ENCODE data around the gene HTRA3.

Gene HTRA3

DNA sequence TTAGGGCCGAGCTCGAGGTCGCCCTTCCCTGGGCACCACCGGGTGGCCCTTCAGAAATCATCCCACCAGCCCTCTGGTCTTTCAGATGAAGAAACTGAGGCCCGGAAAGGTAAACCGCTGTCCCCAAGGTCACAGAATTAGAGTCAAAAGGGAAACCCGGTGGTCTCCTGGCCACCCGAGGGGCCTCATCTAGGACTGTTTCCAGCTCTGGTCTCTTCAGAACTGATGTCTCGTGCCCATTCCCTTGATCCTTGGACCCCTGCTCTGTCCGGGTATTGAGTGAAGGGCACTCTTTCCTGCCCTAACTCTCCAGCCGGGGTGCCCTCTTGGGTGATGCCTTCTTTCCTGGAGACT is 841 bp downstream of the HTRA3 start:
- no peak for DNase-seq

GRCh38 chr4:8270912-8271815 is 1.6 kb downstream of the HTRA3 start:
- DNase-seq: no peak

GRCh38 chr4:8271821-8272220 is 2.3 kb downstream of the HTRA3 start:
- DNase-seq: no peak

DNA sequence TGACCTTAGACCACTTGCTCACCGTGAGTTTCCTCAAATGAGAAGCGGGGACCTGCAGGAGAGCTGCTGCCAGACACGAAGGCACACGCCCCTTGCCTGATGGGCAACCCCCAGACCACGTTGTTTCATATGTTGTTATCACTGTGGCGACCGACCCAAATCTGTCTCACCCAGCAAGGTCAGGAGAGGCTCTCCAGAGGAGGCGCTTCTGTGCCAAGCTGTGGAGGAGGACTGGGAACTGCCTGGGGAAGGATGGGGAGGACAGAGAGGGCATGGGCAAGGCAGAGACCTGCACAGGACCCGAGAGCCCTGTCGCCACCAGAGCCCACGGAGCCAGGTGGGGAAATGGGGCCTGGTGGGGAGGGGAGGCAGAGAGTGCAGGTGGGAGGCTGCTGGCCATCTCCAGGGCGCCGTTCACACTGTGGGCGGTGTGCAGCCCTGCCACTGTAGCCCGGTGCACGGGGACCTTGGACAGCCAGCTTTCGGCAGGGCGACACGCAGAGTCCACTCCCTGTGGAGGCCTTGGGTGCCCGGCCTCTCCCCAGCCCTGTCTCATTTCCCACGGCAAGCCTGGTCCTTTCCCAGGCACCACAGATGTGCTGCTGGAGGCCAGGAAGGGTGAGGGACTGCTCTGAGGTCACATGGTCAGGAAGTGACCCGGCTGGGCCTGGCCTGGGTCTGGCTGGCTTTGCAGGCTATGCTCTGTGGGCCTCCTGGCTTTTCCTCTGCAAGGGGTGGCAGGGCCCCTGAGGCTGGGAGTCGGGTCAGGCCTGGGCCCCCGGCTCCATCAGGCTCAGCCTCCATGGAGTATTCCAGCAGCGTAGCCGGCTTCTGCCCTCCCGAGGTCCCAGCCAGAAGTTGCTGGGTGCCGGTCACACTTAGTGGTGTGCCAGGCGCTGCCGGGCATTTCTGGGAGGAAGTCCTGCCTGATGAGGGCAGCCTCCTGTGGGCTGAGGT is 3.2 kb downstream of the HTRA3 start:
- no peak for DNase-seq

- no peak for DNase-seq
Observed at GRCh38 chr4:8273450-8273849, 3.9 kb downstream of the HTRA3 start.

DNA sequence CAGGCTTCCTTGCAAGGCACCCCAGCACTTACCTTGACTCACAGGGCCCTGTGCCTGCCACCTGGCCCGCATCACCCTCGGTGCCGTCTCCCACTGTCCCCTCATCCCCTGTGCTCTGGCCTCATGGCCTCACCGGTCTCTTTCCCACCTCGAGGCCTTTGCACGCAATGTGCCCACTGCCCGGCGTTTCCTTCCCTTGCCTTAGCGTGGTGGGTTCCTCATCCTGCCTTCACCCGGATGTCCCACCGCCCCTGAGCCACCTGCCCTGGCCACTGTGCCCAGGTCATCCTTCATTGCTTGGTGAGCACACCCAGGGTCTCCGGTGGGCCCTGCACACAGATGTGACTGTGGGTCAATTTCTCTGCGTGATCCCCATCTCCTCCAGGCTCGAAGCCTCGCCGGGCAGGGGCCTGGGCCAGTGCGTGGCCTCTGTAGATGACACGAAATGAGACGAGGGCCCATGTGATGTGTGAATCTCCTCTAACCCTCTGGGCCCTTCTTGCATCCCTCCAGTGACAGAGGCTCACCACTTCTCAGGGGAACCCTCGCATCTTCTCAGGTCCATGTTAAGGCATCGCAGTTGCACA is 4.6 kb downstream of the HTRA3 start:
- DNase-seq: no peak

DNA sequence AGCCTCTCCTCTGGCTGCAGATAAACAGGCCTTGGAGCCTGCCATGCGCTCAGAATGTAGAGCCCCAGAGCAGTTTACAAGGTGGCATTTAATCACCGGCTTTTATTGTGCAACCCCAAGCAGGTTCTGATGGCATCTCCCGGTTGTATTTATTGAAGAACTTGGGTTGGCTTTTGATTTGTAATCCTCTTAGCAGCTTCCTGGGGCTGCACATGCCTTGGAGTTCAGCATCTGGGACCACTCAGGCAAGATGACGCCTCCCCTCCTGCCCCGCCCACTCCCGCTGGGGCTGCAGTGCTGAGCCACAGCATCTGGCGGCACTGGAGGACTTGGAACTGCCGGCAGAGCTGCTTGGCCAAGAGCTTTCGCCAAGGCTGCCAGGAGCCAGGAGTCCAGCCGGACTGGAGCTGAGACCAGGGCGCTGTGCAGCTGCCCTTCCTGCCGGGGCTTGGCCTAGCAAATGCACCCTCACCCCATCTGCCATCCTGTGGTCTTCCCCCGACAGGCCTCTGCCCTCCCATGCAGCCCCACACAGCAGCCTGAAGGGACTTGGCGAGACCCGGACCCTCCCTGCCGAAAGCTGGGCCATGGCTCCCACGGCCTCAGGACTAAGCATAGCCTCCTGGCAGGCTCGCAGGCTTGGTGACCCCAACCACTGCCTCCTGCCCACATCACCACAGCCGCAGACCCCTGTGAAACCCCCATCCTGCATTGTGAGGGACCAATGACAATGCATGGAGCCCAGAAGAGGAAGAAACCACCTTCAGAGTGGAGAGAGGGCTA is 5.4 kb downstream of the HTRA3 start:
- no peak for DNase-seq

- DNase-seq: no peak
Observed at GRCh38 chr4:8275548-8275910, 6.0 kb downstream of the HTRA3 start.

DNA sequence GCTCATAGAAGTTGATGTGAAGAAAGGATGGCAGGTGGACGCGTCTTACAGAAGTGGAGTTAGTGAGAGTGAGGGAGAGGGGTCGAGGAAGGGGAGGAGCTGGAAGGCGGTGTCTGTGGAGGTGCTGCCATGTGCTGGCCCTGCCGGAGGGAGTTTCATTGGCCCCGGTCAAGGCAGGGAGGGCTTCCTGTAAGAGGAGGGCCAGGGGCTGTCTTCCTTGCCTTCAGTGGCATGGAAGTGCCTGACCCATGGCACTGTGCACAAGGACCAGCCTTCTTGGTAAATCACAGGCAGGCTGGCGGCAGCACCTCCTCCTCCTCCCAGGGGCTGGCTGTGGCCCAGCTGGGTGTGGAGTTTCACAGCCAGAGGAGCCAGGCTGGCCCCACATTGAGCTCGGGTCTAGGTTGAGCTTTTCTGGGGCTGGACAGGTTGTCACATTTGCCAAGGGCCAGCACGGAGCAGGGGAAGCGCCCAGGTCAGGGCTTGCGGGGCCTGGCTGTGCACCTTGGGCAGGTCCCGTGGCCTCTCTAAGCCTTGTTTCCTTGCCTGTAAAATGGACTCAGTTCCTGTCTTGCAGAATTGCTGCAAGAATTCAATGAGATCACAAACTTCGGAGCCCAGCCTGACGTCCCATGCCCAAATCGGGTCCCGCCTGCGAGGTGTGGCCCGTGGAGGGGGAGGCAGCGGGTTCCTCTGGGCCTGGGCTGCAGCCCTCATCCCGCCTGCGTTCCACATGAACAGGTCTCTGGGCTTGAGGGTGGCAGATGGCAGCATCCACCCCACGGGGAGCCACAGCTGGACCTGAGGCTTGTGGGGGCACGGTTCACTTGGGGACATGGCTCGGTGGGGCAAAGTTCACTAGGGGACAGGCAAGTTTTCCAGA is 7.0 kb downstream of the HTRA3 start:
- DNase-seq: no peak

DNA sequence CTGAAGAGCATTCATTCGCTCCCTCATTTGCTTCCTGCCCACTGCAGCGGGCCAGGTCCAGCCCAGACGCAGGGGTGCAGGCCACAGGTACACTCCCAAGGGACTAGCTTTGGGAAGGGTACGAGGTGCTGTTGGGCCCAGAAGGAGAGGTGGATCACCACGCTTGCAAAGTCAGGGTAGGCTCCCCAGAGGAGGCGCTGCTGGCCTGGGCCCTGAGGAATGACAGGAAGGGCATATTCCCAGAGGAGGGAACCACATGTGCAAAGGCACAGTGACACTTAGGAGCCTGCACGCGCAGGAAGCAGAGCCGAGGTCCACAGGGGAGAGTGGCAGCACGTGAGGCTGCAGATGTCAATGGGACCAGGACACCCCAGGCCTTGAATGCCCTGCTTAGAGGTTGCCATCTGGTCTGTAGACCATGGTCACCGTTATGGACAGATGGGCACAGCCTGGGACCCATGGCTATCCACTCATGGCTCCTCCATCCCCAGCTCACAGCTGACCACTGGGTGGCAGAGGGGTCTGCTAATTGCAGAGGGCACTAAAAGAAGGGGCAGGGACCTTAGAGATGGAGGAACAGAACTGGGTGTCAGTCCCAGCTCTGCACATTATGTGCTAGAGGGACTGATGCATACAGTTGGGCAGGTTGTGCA is 7.9 kb downstream of the HTRA3 start:
- no peak for DNase-seq

- no peak for DNase-seq
Observed at GRCh38 chr4:8278009-8278395, 8.4 kb downstream of the HTRA3 start.

GRCh38 chr4:8278421-8279287 is 9.1 kb downstream of the HTRA3 start:
- no peak for DNase-seq

DNA sequence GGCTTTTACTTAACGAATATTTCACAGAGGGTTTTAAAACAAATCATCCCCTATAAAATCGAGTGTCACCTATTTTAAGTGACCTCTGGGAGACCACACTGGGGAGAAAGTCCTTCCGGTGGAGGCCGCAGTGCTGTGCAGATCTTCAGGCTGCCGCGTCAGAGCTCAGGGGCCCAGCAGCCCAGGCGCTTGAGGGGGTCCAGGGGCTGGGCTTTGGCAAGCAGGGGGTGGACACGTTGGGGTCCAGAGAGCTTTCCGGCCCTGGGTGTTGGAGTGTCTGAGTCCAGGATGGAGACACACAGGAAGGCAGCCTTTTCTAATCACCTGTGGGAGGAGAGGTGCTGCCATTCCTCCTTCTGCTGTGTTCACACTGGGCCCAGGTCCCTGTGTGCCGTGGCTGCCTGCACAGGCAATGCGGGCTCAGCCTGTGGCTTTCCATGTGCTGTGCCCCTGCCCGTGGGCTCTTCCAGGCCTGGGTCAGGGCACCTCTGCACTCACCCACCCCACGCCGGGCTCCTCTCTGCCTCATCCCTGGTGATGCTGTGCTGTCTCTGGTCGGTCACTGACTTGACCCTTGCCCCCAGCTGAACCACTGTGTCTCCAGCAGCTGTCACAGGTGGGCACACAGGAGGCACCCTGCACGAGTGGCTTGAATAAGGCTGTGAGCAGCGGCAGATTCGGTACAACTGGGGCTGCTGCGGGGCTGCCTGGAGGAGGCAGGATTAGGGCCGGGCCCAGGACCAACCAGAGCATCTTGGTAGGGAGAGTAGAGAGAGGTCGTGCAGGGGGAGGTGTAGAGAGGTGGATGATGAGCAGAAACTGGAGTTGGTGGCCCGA is 10.0 kb downstream of the HTRA3 start:
- no peak for DNase-seq

- no peak for DNase-seq
Observed at GRCh38 chr4:8280158-8280875, 10.8 kb downstream of the HTRA3 start.

DNA sequence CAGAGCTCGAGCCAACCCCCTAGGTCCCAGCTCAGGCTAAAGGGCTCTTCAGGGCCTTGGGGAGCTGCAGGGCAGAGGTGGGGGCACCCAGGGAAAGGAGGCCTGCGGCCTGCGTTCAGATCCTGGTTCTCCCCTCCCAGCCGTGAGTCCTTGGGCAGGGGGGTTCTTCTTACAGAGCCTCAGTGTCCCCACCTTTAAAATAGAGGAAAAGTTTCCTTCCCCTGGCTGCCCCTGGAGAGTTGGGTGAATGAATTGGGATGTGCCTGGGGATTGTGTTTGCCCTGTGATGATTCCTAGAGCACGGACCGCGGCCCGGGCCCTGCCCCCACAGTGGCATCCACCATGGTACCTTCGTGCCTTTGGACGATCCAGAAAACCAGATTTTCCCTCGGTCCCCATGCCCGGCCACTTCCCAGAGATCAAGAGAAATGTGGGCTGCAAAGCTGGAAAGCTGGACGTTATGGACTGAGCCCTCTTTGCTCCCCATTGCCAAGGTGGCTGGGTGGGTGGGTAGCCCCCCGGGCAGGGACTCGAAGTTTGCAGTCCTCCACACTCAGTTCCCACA is 11.4 kb downstream of the HTRA3 start:
- no peak for DNase-seq

DNA sequence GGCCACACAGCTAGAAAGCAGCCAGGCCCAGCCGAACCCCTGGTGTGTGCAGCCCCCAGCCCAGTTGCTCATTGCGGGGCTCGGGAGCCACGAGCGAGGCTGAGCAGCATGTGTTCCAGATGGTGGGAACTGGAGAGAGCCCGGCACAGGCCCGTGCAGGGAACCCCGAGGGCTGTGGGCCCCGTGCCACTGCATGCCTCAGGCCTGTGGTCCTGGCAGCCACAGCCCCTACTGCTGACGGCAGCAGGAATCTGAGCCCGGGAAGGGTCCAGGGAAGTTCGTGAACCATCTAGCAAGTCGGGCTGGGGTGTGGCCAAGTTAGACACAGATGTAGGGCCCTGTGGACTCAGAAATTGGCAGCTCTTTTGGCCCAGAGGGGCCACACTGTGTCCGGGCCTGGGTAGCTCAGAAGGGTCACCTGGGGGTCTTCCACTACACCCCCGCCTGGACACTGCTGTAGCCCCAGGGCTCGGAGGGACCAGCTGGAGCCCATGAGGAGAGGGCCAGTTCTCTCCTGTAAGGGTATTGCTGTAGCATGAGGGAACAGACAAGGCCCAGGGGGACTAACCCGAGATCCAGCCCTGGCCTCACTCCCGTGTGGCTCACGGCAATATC is 12.1 kb downstream of the HTRA3 start:
- no peak for DNase-seq

DNA sequence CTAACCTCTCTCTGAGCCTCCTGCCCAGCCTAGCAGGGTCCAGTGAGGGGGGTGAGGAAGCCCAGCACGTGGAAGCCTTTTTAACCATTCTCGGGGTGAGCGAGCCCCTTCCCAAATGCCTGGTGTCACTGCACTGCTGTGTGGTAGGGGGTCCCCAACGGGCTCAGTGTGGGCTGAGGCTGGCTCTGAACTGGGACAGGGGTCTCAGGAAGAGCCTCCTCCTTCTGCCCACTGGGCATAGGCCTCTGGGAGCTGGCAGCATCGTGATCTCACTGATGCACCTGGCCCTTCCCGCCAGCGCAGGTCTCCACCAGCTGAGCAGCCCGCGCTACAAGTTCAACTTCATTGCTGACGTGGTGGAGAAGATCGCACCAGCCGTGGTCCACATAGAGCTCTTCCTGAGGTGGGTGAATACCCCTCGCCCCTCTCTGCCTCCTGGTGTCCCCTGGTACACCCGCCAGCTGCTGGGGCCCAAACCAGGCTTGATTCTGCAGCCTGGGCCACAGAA is 12.6 kb downstream of the HTRA3 start:
- DNase-seq: no peak

All from activated CD8-positive, alpha-beta memory T cell treated with anti-CD3 and anti-CD28 coated beads for 24 hours (primary cell).